ENCODE results near the gene MPV17.
"Not testable (repeated sequence)": the region's sequence is repeated elsewhere in the genome, so short reads cannot be mapped to it uniquely, and the experiment has no call there.

MPV17 gene

DNA sequence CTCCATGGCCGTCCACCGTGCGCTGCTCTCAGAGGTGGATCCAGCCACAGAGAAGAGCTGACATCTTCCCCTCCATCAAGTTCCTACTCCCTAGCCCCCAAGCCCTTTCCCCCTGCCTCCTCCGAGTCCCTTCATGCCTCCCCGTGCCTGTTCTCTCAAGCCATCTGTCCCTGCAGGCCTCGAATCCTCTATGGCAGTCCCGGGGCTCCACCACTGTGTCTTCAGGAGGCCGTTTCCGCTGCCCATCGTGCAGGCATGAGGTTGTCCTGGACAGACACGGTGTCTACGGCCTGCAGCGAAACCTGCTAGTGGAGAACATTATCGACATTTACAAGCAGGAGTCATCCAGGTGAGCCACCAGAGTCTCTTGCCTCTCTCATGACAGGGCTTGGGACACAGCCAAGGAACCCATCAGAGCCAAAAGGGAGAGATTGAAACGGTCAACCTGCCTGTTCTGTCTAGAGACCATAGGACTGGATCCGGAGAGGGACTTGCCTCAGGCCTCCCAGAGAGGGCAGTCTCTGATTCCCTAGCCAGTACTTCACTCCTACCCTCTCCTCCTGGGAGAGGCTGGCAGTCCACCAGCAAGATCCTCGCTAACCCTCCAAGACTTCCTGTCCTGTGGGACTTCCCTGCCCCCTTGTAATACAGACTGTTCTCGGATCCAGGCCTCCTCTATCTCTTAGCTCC lies 24.4 kb downstream of the MPV17 start:
- no peak for ATAC-seq
- no peak for DNase-seq

DNA sequence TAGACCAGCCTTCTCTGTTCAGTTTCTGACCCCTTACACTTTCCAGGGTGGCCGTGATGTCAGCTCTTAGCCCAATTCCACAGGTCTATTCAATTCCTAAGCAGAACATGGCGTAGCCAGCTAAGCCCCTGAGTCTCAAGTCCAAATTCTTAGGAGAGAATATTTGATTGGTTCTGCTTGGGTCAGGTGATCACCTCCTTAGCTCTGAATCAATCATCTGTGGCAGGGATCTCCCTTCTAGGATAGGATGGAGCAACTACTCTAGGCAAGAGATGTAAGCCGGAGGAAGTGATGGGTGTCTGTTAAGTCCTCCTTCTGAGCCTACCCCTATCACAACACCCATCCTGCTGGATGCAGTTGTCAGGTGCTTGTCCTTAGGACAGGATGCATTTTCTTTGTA lies 25.7 kb downstream of the MPV17 start:
- ATAC-seq: no peak
- no peak for DNase-seq

DNA sequence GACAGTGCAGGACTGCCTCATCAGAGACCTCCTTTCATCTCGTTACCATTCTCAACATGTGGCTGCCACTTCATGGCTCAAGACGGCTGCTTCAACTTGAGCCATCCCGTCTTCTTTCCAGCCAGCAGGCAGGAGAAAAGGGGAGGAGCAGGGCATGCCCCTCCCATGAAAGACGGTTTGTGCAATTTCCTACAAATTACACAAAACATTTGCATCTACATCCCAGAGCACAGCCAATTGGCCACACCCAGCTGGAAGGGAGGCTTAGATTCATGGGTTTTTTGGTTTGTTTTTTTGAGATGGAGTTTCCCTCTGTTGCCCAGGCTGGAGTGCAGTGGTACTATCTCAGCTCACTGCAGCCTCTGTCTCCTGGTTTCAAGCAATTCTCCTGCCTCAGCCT lies 26.4 kb downstream of the MPV17 start:
- ATAC-seq (no peak), DNase-seq (no peak)

DNA sequence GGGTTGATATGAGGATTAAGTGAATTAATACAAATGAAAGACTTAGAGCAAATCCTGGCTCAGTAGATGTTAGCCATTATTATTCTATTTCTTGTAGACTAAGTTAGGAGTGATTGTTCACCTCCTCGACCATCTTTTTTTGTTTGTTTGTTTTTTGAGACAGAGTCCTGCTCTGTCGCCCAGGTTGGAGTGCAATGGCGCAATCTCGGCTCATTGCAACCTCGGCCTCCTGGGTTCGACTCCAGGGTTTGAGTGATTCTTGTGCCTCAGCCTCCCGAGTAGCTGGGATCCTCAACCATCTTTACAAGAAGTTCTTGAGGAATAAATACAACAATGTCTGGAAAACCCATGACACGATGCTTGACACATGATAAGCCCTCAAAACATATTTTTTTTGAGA lies 28.0 kb downstream of the MPV17 start:
- ATAC-seq (no peak), DNase-seq (no peak)

DNA sequence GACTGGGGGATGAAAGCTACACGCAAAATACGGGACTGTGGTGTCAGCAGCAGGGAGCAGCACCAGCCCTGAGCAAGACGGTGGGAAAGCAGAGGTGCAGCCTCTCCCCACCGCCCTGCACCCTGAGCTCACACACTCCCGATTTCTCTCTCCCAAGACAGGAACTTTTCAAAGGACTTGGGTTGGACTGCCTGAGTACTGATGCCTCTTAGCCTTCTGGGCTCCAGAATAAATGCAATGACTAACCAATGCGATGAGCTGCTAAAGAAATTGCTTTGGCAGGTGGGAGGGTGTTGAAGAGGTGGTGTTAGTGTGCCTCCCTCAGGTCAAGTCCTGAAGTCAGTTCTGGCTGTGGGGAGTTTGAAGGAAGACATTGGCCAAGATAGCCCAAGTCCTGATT lies 31.0 kb downstream of the MPV17 start:
- DNase-seq: no peak

DNA sequence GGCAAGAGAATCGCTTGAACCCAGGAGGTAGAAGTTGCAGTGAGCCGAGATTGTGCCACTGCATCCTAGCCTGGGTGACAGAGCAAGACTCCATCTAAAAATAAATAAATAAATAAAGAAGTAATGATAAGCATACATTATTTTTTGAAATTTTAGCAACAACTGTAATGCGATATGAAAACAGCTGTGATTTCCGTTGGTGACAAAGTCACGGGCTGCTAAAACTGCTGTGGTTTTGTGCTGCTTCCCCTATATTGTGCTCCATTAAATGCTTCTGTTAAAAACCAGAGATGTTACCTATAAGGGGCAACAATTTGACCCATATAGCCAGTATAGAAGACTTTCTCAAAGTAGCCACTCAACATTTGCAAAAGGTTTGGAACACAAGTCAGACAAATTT lies 32.3 kb downstream of the MPV17 start:
- no peak for ATAC-seq

More for the DNA sequence above, 31.0 kb downstream of the MPV17 start:
- no peak for ATAC-seq

DNA sequence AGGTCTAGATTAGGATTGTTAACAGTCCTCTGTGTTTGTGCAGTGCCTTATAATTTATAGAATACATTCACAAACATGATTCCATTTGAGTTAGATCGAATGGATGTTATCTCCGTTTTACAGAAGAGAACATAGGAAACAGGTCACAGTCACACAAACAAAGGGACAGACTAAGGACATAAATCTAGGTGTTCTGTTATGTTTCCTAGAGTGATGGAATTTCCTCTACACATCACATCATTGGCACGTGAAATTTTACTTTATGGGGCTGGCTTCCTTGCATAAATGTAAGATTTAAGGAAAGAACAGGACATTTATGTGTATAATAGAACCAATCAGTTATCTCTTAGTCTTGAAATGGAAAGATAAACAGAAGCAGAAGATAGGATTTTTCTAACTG lies 34.3 kb downstream of the MPV17 start:
- DNase-seq: no peak
- no peak for ATAC-seq

More for the DNA sequence above, 32.3 kb downstream of the MPV17 start:
- no peak for DNase-seq

DNA sequence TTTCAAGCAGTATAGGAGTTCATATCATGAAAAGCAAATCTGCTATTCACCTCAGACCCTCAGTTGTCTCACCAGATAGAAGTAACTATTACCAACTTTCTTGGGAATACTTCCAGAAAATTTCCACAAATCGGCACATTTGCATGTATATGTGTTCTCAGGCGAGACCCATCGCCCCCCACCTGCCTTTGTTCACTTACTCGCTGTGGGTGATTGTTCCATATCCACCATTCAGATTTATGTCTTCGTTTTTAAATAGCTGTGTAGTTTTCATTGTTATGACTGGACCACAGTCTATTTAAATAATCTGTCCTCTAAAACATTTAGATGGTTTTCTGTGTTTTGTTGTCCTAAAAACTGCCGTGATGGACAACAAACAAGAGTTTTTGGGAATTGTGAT lies 37.4 kb downstream of the MPV17 start:
- ATAC-seq (no peak), DNase-seq (no peak)

DNA sequence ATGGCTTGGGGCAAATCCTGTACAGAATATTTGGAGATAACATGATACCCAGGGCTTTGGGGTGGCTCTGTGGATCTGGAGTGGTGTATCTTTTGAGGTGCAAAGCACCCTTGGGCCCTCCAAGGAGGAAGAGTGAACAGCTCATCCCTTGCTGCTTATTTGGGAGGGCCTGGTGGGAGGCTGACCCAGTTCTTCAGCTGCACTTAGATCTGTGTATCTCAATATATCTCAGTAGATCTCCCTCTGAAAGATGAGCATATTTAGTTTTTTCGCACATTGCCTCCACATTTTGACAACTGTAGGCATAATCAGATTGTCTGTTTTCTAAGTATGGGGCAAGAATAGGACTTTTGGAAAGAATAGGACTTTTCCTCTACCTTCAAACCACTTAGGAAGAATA lies 37.9 kb downstream of the MPV17 start:
- ATAC-seq (no peak), DNase-seq (no peak)

DNA sequence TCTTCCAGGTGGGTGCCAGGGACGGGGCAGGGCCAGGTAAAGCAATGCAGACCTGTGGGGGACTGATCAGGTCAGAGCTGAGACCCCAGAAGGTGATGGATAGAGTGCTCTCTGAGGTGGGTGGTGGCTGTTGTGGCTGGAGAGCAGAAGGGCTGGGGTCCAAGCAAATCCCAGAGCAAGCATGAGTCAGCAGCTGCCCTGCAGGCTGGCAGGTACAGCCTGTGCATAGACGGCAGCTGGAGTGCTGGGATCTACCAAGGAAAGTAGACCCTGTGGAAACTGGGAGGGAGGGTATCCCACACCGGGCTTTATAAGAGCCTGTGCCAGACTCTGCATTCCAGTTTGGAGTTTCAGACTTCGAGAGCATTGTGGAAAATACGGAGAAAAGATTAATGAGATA lies 40.0 kb downstream of the MPV17 start:
- ATAC-seq (no peak), DNase-seq (no peak)

DNA sequence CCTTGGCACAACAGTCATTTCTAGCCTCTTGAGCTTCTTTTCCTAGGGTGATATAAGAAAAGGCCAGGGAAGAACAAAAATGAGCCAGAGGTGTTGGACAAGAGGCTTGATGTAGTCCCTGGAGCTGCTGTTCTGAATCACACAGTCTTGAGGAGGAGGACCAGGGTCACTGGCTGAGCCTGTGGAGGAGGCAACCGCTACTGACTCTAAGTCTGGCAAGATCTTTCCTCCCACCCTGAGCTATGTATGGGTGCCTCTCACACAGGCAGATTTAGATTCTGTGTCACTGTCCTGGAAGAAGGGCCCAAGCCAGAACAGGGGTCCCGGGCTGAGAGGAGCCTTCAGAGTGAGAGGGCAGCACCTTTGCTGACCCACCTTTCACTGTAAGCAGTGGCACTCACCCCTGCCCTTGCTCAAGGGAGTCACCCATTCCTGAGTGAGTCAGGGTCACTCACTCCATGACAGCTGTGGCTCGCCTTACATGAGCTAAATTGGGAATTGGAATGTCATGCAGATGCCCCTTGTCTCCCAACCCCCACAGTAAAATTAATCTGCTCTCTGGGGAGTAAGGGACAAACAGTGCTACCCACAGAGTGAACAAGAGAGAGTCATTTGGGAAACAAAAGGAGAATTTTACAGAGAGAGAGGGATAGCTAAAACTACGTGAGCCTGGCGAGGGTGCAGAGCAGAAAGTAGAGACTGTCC lies 40.9 kb downstream of the MPV17 start, which contains the start of gene TRIM54:
TSS of gene TRIM54 (plus strand) at position 575 of the 705 bp plus-strand sequence. CDS start 303 bp downstream, outside the sequence.
- ATAC-seq (no peak), DNase-seq (no peak)

DNA sequence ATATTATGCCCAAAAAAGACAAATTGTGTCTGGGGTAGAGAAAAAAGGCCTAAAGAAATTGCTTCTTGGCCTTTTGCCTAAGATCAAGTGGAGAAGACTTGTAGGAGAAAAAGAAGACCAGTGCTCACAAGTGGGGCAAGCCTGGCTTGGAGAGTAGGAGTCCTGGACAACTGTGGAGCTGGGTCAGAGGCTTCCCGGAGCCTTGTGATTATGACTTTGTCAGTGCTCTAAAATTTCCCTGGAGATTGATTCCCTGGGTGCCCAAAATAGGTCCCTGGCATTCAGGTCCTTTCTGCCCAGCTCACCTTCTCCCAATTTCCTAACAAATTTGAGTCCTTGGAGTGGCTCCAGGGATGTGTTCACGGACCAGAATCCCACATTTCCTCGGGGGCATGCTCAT lies 41.5 kb downstream of the MPV17 start:
- no peak for ATAC-seq
- no peak for DNase-seq

DNA sequence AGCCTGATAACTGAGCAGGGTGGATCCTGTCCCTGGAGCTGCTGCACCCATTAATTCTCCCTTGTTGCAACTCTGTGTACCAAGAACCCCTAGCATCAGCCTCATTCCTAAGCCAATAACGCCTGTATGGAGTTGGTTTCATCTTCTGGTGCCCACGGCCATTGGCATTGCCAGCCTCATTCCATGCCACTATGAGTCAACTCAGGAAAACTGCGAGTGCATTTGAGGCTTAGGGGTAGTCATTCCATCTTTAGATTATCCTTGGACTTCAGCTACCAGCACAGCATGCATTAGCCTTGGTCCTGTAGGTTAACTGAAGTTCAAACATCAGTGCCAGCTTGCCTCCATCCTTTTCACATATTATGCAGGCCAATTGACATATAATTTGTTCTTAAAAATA lies 42.1 kb downstream of the MPV17 start:
- no peak for DNase-seq
- no peak for ATAC-seq

DNA sequence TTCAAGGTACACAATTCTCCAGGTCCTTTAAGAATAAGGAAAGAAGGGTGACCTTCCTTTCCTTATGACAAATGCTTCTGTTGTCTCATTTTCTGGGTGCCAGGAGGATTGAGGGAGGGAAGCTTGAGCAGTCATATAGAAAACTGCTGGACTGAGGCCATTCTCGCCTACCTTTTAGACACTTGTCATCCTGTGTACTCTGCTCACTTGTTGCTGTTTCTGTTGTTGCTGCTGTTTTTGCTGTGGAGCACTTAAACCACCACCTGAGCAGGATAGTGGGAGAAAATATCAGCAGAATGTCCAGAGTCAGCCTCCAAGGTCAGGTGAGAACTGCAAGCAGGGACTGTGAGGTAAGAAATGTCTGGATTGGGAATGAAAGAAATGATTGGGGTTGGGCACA lies 44.9 kb downstream of the MPV17 start:
- no peak for DNase-seq

DNA sequence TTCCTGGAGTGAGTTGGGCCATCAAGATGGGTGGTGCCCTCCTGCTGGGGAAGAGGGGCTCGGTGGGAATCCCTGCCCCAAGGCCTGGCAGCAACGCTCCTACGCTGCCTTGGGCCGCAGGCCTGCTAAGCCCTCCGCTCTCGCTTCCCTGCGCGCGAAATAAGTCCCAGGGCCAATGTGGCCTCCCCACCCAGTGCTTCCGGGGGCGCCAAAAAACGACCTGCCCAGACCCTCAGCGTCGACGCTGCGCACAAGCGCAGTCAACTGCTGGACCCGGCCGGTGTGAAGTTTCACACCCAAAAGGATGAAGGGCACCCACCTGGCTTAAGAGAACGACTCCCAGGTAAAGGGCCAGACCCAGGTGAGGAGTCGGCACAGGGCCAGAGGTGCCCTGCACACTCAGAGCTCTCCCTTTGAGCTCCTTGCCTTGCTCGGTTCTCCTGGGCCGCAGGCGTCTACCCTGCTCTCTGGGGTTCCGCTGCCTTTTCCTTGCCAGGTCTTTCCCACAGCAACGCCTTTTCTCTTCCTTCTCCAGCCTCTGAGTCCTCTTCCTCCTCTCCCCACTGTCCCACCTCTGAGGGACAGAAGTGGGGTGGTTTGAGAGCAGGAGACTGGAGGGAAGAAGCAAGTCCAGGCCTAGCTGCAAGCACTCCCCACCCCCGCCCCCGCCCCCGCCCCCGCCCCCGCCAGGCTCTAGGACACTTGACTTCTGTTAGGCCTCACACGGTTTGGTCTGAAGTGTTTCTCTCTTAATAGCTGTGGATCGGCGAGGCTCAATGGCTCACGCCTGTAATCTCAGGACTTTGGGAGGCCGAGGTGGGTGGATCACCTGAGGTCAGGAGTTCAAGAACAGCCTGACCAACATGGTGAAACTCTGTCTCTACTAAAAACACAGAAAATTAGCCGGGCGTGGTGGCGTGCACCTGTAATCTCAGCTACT lies 47.4 kb downstream of the MPV17 start, which contains the start of gene DNAJC5G:
TSS of gene DNAJC5G (plus strand) at position 223 of the 940 bp plus-strand sequence. CDS start 1,296 bp downstream, outside the sequence.
- DNase-seq: no peak
- no peak for ATAC-seq

More for the DNA sequence above, 44.9 kb downstream of the MPV17 start:
- no peak for ATAC-seq

DNA sequence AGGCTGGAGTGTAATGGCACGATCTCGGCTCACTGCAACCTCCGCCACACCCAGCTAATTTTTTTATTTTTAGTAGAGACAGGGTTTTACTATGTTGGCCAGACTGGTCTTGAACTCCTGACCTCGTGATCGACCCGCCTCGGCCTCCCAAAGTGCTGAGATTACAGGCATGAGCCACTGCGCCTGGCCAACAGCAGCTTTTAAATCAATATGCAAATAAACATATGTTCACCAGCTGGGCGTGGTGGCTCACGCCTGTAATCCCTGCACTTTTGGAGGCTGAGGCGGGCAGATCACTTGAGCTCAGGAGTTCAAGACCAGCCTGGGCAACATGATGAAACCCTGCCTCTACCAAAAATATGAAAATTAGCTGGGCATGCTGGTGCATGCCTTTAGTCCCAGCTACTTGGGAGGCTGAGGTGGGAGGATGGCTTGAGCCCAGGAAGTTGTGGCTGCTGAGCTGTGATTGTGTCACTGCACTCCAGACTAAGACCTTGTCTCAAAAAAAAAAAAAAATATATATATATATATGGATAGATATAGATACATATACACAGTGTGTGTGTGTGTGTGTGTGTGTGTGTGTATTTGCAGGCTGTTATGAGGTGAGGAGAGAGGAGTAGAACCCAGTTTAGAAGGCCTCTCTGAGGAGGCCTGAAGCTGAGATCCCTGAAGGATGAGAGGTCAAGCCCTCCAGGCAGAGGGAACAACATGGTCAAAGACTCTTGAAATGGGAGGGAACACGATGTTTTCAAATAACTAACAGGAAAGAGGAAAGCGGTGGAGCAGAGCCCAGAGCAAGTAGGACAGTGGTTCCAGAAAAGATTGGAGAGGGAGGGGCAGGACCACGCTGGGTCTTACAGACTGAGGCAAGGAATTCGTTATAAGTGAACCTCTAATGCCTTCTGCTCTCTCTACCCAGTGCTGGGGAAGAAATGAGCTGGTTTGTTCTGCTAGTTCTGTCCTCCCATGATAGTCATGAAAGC lies 50.1 kb downstream of the MPV17 start:
- not testable (repeated sequence) for DNase-seq, ATAC-seq

DNA sequence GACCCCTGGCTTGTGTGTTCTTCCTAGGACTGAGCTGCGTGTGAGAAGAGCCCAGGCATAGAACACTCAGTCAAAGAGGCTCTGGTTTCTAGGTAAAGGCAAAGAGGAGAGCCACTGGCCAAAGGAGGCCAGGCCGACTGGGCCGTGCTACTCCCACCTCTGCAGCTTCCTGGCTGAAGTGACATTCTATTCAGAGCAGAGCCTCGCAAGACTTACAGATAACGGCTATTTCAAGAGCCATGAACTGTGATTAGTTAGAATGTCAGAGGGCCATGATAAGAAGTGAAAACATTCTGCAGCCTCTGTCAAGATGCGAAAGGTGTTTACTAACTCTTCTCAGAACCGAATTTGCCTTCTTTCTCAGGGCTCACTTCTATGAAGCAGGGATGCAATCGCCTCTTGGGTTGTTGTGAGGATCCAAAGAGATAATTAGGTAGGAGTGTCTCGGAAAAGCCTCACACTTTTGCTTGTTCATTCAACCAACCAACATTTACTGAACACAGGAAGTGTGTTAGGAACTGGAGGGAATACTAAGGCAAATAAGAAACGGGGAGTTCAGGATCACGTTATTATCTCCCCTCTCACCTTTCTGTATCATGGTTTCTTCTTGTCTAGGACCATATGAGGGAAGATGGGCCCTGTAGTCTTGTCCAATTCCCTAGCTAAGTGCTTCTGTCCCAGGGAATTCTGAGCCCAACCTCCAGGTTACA lies 51.1 kb downstream of the MPV17 start:
- DNase-seq (no peak), ATAC-seq (no peak)

DNA sequence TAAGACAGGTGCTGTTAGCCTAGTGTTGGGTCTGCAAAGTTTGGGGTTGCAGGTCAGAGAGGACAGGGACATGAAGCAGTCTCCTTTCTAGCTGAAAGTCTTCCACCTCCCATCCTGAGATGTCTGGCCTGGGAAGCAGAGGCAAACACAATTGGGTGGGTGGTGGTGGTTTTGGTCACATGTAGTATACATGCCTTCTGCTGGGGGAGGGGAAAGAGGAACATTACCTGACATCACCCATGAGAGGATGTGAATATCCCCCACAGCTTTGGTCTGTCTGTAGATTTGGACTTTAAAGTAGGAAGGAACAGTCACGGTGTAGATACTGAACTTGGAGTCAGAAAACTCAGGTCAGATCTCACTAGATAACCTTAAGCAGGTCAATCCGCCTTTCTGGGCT lies 52.2 kb downstream of the MPV17 start:
- DNase-seq: no peak
- ATAC-seq: no peak

DNA sequence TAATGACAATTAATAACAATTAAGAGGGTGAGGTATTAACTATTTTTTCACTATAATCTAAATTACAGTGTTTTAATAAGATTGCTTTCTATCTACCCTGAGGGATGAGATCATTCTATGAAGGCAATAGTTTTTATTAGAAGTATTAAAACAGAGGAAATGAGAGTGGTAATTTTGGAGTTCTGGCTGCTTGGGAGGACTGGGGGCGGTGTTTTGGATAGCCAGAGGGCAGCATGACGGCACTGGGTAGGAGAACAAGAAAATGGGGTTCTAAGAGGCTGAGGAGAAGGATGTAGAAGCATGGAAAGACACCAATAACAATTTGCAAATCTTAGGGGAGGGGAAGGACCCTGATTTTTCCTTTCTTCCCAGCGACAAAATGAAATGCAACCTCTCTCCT lies 52.8 kb downstream of the MPV17 start:
- ATAC-seq (no peak), DNase-seq (no peak)

DNA sequence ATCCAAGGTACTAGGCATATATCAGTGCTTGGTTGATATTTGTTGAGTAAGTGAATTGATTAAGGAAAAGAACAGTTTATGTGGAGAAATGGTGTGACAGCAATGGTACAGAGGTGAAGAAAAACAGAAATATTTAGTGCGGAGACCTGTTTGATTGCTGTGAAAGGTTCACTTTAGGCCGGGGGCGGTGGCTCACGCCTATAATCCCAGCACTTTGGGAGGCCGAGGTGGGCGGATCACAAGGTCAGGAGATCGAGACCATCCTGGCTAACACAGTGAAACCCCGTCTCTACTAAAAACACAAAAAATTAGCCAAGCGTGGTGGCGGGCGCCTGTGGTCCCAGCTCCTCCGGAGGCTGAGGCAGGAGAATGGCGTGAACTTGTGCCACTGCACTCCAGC lies 54.6 kb downstream of the MPV17 start:
- not testable (repeated sequence) for ATAC-seq, DNase-seq

DNA sequence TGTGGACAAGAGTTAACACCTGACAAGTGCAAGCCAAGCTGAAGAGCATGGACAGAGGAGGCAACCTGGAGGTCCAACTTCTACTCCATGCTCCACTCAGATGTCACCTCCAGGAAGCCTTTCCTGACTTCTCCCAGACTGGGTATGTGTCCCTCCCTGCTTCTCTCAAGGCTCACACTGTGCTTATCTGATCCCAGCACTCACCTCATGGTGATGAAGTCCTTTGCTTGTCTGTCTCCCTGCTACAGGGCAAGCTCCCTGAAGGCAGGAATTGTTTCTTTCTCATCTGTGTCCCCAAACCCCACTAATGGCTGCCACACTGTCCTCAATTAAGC lies 57.4 kb downstream of the MPV17 start:
- ATAC-seq (no peak), DNase-seq (no peak)

Data from stimulated activated naive CD8-positive, alpha-beta T cell treated with anti-CD3 and anti-CD28 coated beads, Interleukin-15, Interleukin-2, amounts not matched to agents 100 U/mL and 50 U/mL, for 24 hours (primary cell).